Gastrocnemius medialis (tissue), 4 donors: ENCODE measurements around the gene AQP12B.
"Not testable (repeated sequence)": the region's sequence is repeated elsewhere in the genome, so short reads cannot be mapped to it uniquely, and the experiment has no call there.

Source experiments
- POLR2A ChIP-seq, 2 donors: fragments of 450-650 bp; IDR thresholded peaks; one replicate each; pipeline ENCODE4 v1.6.1; 2017; ENCODE audit warnings: antibody characterized with exemption in 2 of 2, mild to moderate bottlenecking in 2 of 2, moderate library complexity in 2 of 2
- TF ChIP-seq, protein P1 (sequence below), 5 experiments: fragments of 450-650 bp in 3 of 5; fragments of 200-600 bp in 2 of 5; sonication (generic) in 2 of 5; IDR thresholded peaks in 4 of 5; conservative IDR thresholded peaks in 1 of 5; 1 replicate in 4 of 5; 2 replicates in 1 of 5; pipeline ENCODE4 v1.5.1; 2016 to 2019; ENCODE audit warnings: antibody characterized with exemption in 5 of 5, mild to moderate bottlenecking in 3 of 5, moderate library complexity in 3 of 5

DNA sequence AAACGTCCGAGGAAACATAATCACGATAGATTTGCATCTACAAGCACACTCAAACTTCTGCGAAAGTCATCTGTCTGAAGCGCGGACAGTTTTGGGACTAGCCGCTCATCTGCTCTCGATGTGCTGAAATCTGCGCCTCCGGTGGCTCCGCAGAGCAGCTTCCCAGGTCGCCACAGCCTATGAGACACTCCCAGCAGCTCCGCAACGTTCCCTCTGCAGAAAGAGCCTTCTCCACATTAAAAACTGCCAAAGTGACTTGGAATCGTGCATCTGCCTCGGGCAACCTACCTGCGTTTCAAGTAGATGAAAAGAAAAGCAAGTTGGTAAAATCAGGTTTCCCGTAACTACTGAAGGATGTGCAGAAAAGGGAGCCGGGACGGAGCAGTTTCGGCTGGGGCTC, 17.9 kb upstream of the AQP12B start:
- TF ChIP-seq, protein P1, sequence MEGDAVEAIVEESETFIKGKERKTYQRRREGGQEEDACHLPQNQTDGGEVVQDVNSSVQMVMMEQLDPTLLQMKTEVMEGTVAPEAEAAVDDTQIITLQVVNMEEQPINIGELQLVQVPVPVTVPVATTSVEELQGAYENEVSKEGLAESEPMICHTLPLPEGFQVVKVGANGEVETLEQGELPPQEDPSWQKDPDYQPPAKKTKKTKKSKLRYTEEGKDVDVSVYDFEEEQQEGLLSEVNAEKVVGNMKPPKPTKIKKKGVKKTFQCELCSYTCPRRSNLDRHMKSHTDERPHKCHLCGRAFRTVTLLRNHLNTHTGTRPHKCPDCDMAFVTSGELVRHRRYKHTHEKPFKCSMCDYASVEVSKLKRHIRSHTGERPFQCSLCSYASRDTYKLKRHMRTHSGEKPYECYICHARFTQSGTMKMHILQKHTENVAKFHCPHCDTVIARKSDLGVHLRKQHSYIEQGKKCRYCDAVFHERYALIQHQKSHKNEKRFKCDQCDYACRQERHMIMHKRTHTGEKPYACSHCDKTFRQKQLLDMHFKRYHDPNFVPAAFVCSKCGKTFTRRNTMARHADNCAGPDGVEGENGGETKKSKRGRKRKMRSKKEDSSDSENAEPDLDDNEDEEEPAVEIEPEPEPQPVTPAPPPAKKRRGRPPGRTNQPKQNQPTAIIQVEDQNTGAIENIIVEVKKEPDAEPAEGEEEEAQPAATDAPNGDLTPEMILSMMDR (IDR thresholded peaks at IDR 0.05 in 4 of 5, conservative IDR thresholded peaks at IDR 0.05 in 1 of 5), result not testable (repeated sequence)
- TF ChIP-seq POLR2A (IDR thresholded peaks at IDR 0.05), result not testable (repeated sequence)
